BE2C (cell line): Measurements from ENCODE around the gene OR2A2.

Source experiments
- DNase-seq: peaks from one replicate; pipeline ENCODE4 v3.0.0-alpha.2; 2020
- H3K27me3 ChIP-seq: fragments of 250-450 bp; sonication (Bioruptor Pico); 2 replicates; pipeline ENCODE4 v1.5.1; 2020; ENCODE audit warnings: mild to moderate bottlenecking
- H3K36me3 ChIP-seq: fragments of 250-450 bp; sonication (Bioruptor Pico); 2 replicates; pipeline ENCODE4 v1.5.1; 2020; ENCODE audit warnings: mild to moderate bottlenecking
- H3K4me1 ChIP-seq: fragments of 250-450 bp; sonication (Bioruptor Pico); 2 replicates; pipeline ENCODE4 v1.5.1; 2020
- H3K4me3 ChIP-seq: 2 replicates; pipeline ENCODE4 v1.5.1; 2011; ENCODE audit warnings: low read depth, low read length
- H3K9me3 ChIP-seq: fragments of 250-450 bp; sonication (Bioruptor Pico); 2 replicates; pipeline ENCODE4 v1.5.1; 2020
- TF ChIP-seq, protein P1 (sequence below): IDR thresholded peaks from 2 replicates; pipeline ENCODE4 v1.5.1; 2012; ENCODE audit warnings: mild to moderate bottlenecking, low read depth, low read length

Gene OR2A2

GRCh38 chr7:144130730-144131129 lies 21.3 kb downstream of the OR2A2 start:
- DNase-seq, result no peak
- H3K36me3 ChIP-seq, result no peaks in the 10 kb centered on the region
- no peak overlapping the region for H3K4me3 ChIP-seq
- H3K4me1 ChIP-seq, result no peaks in the 10 kb centered on the region
- TF ChIP-seq, protein P1, sequence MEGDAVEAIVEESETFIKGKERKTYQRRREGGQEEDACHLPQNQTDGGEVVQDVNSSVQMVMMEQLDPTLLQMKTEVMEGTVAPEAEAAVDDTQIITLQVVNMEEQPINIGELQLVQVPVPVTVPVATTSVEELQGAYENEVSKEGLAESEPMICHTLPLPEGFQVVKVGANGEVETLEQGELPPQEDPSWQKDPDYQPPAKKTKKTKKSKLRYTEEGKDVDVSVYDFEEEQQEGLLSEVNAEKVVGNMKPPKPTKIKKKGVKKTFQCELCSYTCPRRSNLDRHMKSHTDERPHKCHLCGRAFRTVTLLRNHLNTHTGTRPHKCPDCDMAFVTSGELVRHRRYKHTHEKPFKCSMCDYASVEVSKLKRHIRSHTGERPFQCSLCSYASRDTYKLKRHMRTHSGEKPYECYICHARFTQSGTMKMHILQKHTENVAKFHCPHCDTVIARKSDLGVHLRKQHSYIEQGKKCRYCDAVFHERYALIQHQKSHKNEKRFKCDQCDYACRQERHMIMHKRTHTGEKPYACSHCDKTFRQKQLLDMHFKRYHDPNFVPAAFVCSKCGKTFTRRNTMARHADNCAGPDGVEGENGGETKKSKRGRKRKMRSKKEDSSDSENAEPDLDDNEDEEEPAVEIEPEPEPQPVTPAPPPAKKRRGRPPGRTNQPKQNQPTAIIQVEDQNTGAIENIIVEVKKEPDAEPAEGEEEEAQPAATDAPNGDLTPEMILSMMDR, result no peak
- no peaks in the 10 kb centered on the region for H3K27me3 ChIP-seq
- H3K9me3 ChIP-seq, result no peaks in the 10 kb centered on the region

DNA sequence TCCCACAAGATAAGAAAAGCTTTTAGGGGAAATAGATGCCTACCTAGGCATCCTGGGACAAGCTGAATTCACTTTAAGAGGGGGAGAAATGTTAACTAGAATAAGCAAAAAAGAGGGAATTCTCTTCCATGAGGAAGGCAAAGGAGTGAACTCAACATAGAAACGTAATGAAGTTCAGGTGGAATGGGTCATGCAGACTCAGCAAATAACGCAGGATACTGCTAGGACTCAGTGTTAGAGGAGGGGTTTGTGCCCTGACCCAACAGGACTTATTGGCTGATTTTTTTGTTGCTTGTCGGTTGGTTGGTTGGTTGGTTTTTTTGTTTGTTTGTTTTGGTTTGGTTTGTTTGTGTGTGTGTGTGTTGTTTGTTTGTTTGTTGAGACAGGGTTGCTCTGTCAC lies 22.9 kb downstream of the OR2A2 start:
- Histone ChIP-seq H3K36me3 (no peaks in the 10 kb centered on the region), H3K9me3 (no peaks in the 10 kb centered on the region), H3K27me3 (no peaks in the 10 kb centered on the region), H3K4me1 (no peaks in the 10 kb centered on the region), H3K4me3 (no peak overlapping the region)
- no peak for DNase-seq
- TF ChIP-seq, protein P1, result no peak

- no peak for DNase-seq
- Histone ChIP-seq H3K4me3 (no peak overlapping the region), H3K27me3 (no peaks in the 10 kb centered on the region), H3K9me3 (no peaks in the 10 kb centered on the region), H3K36me3 (no peaks in the 10 kb centered on the region), H3K4me1 (no peaks in the 10 kb centered on the region)
- TF ChIP-seq, protein P1, result no peak
Observed at GRCh38 chr7:144133307-144133706, 23.9 kb downstream of the OR2A2 start.

- Histone ChIP-seq H3K4me3 (no peak overlapping the region), H3K4me1 (no peaks in the 10 kb centered on the region), H3K9me3 (no peaks in the 10 kb centered on the region), H3K27me3 (no peaks in the 10 kb centered on the region), H3K36me3 (no peaks in the 10 kb centered on the region)
- no peak for DNase-seq
- TF ChIP-seq, protein P1, result no peak
Observed at GRCh38 chr7:144134116-144134515, 24.7 kb downstream of the OR2A2 start.

- no peak for DNase-seq
- Histone ChIP-seq H3K27me3 (no peaks in the 10 kb centered on the region), H3K9me3 (no peaks in the 10 kb centered on the region), H3K4me3 (no peak overlapping the region), H3K4me1 (no peaks in the 10 kb centered on the region), H3K36me3 (no peaks in the 10 kb centered on the region)
- TF ChIP-seq, protein P1, result no peak
Observed at GRCh38 chr7:144137501-144137900, 28.1 kb downstream of the OR2A2 start.

GRCh38 chr7:144142187-144142586 lies 32.8 kb downstream of the OR2A2 start:
- H3K9me3 ChIP-seq, result peaks cover 5% of the 10 kb centered on the region
- TF ChIP-seq, protein P1, result no peak
- no peaks in the 10 kb centered on the region for H3K27me3 ChIP-seq
- no peak overlapping the region for H3K4me3 ChIP-seq
- no peaks in the 10 kb centered on the region for H3K36me3 ChIP-seq
- DNase-seq, result no peak
- no peaks in the 10 kb centered on the region for H3K4me1 ChIP-seq
